HG03039 (cell line): ENCODE data around the gene PDIA4.
A peak's percentile ranks its signal among the peaks of the same experiment; 100 is the strongest.

ENCODE experiments used
- ATAC-seq: cut with Tn5 transposase; IDR thresholded peaks from one replicate; pipeline ENCODE4 v1.9.1; 2021; ENCODE audit warnings: mild to moderate bottlenecking, moderate library complexity; ENCODE audit not compliant: unreplicated experiment

PDIA4 gene

GRCh38 chr7:148975896-148976295 lies 52.4 kb downstream of the PDIA4 start:
- ATAC-seq = no peak

GRCh38 chr7:148973256-148973655 lies 55.0 kb downstream of the PDIA4 start:
- ATAC-seq = no peak

DNA sequence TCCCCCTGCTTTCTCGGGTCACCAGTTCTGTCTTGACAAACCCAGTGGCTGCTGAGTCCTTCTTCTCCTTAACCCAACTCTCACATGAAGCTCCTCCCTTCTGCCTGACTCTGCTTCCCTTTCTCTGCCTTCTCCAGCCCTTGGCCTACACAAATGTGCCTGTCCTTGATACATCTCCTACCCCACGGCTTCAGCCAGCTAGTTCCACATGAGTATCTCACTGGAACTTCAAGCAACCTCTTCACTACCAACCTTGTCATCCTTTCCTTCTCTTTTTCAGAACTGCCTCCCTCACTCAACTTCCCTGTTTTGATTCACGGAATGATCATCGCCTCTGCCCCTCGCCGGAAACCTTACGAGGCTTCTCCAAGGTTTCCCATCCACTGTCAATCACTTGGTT lies 55.9 kb downstream of the PDIA4 start:
- ATAC-seq = no peak

DNA sequence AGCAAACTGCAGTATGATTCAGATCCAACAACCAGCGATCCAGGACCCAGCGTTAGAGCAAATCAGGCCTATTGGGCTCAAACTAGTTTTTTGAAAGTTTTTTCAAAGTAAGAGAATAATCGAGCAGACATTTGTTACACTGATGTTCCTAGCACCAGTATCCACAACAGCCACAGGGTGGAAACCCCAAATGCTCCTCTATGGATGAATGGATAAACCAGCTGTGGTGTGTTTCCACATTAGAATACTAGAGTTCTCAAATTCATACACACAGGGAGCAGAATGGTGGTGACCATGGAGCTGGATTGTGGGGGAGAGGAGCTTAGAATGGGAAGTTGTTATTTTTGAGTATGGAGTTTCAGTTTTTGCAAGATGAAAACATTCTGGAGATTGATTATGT lies 60.7 kb downstream of the PDIA4 start:
- no peak for ATAC-seq

DNA sequence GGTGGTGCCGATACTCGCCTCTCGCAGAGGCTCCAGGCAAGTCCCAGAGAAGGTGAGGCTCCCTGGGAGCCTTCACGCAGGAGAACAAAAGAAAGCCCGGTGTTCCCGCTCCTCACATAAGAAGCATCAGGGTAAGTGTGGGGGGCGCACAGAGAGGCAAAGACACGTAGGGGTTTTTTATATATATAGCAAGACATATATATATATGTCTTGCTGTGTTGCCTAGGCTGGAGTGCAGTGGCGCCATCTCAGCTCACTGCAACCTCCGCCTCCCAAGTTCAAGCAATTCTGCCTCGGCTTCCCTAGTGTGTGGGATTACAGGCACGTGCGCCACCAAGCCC lies 61.3 kb downstream of the PDIA4 start:
- no peak for ATAC-seq

DNA sequence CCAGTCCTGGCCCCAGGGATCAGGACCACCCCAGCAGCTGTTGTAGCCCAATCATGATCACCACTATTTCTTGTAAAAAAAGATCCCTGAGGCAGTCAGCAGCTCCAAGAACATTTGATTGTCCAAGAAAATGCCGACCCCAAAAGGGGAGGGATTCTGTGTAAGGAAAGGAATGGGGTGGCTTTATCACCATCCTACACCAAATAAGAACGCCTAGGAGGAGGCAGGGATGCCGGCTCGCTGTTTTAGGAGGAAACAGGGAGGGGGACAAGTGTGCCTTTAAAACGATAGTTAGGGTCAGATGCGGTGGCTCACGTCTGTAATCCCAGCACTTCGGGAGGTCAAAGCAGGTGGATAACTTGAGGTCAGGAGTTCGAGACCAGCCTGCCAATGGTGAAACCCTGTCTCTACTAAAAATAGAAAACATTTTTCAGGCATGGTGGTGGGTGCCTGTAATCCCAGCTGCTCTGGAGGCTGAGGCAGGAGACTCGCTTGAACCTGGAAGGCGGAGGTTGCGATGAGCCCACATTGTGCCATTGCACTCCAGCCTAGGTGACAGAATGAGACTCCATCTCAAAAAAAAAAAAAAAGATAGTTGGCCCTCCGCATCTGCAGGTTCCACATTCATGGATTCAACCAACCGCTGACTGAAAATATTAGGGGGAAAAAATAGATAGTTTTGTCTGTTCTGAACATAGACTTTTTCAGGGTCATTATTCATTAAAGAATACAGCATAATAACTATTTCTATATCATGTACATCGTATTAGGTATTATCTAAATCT lies 63.6 kb downstream of the PDIA4 start:
- ATAC-seq = no peak

GRCh38 chr7:148963583-148964482 lies 64.5 kb downstream of the PDIA4 start:
- ATAC-seq = no peak

GRCh38 chr7:148962823-148963582 lies 65.3 kb downstream of the PDIA4 start:
- peak; percentile 69 for ATAC-seq

GRCh38 chr7:148962440-148962822 lies 65.9 kb downstream of the PDIA4 start:
- no peak for ATAC-seq

- no peak for ATAC-seq
Observed at GRCh38 chr7:148959726-148960125, 68.6 kb downstream of the PDIA4 start.

DNA sequence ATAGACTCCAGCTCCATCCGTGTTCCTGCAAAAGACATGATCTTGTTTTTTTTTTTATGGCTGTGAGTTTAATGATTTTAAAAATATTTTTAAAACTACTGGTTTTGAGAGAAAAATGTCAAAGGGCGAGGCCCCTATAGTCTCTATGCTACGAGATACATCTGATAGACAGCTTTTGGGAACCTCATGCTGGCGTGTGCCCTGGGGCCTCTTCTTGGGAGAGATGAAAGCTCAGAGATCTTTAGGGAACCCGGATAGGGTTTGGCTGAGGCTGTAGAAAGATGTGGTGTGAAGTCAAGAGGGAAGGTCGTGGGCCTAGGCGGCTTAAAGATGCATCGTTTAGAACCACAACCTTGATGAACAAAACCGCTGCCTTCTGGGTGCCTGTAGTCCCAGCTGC lies 70.2 kb downstream of the PDIA4 start:
- ATAC-seq = no peak

DNA sequence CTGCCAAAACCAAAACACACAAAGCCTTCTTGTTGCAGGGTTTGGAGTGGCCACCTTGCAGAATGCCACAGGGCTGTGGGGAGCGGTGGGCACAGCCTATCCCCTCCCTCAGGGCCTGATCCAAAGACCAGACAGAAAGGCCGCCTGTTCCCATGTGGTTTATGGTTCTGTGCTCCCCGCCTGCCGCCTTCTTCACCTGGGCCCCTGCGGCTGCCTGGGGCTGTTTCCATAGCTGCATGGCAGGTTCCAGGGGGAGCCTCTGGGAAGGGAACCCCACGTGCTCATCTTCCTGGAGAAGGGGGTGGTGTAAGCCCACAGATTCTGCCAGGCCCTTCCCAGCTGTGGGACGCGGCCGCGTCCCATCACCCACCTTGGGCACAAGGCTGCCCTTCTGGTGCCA lies 73.5 kb downstream of the PDIA4 start:
- ATAC-seq = no peak

DNA sequence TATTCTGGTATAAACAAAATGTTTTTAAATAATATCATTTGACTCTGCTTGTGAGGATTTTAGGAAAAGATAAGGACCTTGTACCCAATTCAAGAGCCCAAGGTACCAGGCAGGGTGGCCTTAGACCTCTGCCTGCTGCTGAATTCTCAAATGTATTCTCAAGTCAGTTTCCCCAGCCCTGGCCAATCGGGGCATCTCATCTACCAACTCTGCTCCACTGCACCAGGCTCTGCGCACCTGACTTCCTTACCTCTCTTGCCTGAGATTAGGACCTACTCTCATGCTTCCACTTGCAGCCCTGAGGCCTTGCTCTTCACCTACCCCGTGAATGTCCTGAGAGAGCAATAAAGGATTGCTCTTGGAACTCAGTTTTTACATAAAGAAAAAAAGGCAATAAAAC lies 74.6 kb downstream of the PDIA4 start:
- no peak for ATAC-seq
